C1 segment of cervical spinal cord (tissue), 14 donors: ENCODE data around the gene GDPGP1.

Experiments used
- DNase-seq, 14 donors: peaks; one replicate each; lab custom pipeline; 2025; lab: John Stamatoyannopoulos, UW

Gene GDPGP1

DNA sequence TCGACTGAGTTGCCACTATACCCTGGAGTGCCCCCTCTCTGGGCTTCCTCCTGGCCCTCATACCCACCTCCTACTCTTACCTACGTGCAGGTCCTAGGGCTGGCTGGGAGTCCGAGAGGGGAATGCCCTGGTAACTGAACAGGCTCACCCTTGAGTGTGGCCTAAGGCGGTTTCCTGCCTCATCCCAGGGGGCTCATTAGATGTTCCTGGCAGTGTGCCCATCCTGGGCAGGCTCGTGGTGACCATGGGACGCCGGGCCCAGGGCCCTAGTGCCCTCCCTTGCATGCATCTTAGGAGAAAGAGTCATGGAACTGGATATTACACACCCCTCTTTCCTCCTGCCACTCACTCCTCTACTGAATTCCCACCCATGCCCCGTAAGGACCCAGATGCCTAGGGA, 30.1 kb upstream of the GDPGP1 start:
- DNase-seq, result peak in 5 of 14 donors; percentile 14 to 55 (median 37)

DNA sequence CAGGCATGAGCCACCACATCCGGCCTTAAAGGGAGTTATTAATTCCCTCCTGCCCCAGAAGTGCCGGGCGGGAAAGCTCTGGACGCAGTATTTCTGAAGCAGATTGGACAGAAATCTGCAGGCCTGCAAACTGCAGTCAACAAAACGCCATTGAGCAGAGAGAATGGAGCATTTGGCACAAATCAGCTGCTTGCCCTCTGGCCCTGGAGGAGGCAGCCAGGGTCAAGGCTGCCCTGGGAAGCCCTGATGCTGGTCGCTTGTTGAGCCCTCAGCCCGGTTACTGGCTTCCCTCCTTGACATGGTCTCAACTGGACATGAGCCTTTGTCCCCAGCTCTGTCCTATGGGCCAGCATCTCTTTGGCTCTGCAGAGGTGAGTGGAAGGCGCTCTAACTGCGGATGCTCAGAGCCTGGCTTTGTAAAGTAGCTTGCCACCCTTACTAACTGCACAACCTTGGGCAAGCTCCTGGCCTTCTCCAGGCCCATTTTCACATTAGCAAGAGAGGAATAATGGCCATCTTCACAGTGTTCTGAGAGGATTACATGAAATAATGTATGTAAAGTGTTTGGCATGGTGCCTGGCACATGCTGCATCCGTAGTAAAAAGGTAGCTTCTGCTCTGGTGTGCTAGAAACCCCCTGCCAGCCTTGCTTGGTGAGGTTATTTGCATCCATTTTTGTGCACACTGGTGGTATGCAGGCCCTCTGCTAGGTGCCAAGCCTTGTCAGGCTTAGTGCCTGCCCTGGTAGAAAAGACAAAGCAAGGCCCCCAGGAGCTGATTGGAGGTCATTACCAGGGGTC, 28.8 kb upstream of the GDPGP1 start:
- peak in 4 of 14 donors; percentile 16 to 30 (median 28) for DNase-seq

DNA sequence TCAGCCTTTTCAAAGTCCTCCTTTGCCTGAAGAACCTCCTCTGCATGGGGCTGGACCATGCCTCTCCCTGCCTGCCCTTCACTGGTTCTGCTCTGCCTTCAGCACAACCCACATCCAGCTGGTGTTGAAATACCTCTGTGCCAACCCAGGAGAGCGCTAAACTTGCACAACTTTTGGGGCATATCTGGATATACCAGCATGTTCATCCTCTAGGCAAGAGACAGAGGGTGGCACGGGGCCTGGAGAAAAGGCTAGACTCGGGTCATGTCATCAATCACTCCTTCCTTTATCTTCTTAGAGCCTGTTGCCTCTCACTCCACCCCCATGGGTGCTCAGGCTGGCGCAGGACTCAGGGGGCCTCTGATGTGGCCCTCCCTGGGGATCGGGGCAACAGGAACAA, 28.1 kb upstream of the GDPGP1 start:
- DNase-seq, result no peak

GRCh38 chr15:90207252-90207651, 26.8 kb upstream of the GDPGP1 start:
- no peak for DNase-seq

DNA sequence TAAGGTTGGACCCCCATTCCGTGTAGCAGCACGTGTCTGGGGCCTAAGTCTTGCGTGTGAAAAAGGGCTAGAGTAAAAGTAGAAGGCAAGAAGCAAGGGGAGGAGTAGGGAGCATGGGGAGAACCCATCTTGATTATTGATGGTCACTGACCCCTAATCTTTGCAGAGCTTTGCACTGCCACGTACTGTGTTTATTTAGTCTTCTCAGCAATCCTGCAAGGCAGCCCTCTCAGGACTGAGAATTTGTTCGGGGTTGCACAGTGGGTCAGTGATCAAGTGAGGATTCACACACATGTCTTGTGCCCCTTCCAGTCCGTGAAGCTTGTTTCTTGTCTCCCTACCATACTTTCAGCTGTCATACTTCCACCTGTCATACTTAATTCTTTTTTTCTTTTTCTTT, 25.7 kb upstream of the GDPGP1 start:
- no peak for DNase-seq

- DNase-seq, result no peak
These were observed 24.4 kb upstream of the GDPGP1 start for GRCh38 chr15:90209591-90209990.

GRCh38 chr15:90210593-90210992, 23.4 kb upstream of the GDPGP1 start:
- DNase-seq, result no peak

GRCh38 chr15:90211009-90211408, 23.0 kb upstream of the GDPGP1 start:
- DNase-seq, result no peak

- DNase-seq, result peak in 1 of 14 donors; percentile 26
These were observed 22.4 kb upstream of the GDPGP1 start for GRCh38 chr15:90211440-90212143.

- DNase-seq, result no peak
These were observed 21.5 kb upstream of the GDPGP1 start for GRCh38 chr15:90212221-90213098.

GRCh38 chr15:90213122-90213817, 20.7 kb upstream of the GDPGP1 start:
- DNase-seq, result no peak

- no peak for DNase-seq
These were observed 20.2 kb upstream of the GDPGP1 start for GRCh38 chr15:90213818-90214204.

DNA sequence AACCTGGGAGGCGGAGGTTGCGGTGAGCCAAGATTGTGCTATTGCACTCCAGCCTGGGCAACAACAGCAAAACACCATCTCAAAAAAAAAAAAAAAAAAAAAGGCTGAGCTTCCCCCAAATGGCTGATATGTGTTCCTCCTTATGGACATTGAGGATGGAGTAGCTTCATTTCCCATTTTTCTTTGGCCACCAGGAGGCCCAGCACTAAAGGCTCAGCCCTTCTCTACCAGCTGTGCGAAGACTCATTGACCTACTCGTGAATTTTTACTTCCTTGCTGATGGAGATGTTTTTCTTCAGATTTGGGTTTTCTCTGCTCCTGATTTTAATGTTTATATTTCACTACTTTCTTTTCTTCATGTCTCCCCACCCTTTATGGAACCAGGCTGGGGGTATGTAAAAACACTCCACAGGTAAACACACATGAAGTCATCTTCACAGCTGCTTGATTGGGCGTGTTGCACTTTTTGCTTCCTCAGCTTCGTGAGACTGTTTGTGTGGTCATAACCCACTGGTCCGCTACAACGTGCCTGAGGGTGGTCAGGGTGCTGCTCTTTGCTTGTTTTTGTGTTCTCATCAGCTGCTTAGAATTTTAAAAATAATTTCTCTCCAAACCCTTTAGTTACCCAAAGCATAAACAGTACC, 19.3 kb upstream of the GDPGP1 start:
- DNase-seq, result no peak

DNA sequence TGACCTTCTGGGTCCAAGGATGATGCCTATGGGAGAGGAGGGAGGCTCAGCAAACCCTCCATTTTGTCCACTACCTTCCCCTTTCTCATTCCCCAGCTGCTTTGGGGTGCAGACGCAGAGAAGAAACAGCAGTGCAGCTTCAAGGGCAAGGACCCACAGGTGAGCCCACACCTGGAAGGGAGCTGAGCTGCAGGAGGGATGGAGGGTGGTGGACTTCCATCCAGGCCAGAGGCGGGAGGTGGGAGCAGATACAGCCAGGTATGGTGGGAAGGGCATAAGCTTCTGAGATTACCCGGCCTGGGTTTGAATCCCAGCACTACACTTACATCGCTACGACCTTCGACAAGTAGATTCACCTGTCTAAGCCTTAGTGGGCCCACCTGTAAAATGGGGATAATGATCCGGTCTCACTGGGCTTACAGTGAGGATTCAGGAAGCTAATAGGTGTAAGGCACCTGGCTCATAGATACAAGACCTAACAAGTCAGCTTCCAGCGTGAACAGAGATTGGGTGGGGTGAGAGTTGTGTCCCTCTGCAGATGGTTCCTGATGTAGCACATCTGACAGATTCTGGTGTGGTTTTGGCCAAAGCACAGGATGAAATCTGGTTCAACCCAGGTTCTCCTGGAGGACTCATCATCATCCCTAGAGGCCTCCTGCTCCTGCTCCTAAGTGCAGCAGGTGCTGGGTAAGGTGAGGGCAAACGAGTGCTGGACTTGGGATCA, 16.2 kb upstream of the GDPGP1 start:
- no peak for DNase-seq

- DNase-seq, result peak in 5 of 14 donors; percentile 10 to 33 (median 13)
These were observed 14.4 kb upstream of the GDPGP1 start for GRCh38 chr15:90219421-90220141.

DNA sequence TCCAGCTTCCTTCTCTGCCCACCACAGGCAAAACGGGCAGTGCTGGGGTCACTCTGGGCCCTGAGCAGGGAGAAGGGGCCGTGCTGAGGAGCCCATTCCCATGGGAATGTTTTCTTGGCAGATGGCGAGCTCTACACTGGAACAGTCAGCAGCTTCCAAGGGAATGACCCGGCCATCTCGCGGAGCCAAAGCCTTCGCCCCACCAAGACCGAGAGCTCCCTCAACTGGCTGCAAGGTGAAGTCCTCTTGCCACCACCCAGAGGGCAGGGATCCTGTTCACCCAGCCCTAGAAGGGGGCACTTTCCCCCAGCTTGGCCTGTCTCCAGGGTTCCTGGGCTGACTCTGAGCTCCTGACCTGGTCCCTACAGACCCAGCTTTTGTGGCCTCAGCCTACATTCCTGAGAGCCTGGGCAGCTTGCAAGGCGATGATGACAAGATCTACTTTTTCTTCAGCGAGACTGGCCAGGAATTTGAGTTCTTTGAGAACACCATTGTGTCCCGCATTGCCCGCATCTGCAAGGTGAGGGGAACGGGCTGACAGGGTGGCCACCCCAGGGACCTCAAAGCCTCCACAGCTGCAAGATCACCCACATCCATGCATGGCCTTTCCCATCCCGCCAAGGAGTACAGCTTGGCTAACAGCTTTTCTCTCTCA, 12.6 kb upstream of the GDPGP1 start:
- DNase-seq, result peak in 13 of 14 donors; percentile 8 to 77 (median 61)

DNA sequence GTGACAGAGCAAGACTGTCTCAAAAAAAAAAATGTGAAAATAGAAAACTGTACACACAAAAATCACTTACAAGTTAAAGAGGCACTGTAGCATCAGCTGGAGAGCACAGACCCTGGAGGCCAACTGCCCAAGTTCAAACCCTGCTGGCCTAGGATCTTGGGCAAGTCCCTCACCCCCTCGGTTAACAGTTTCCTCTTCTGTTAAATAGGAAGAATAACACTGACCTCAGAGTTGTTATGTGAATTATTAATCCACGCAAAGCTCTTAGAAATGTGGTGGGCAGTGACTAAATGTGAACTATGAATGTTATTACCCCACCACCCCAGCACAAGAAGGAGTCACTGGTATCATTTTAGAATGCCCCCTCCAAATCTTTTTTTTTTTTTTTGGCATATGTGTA, 11.5 kb upstream of the GDPGP1 start:
- DNase-seq, result no peak

GRCh38 chr15:90223441-90224165, 10.4 kb upstream of the GDPGP1 start:
- no peak for DNase-seq
